Measurements from ENCODE around the gene NRM.

Gene NRM

GRCh38 chr6:30725713-30726505 is 35.1 kb upstream of the NRM start:
- H3K9me3 ChIP-seq (ENCODE audit: control insufficient read depth, insufficient read depth, low read depth, low read length) = no peaks in the 10 kb centered on the region
- peaks cover 15 to 77% of the 10 kb centered on the region in 2 experiments for H3K36me3 ChIP-seq (ENCODE audit: control insufficient read depth in 2 of 2, insufficient read depth in 1 of 2, low read length in 2 of 2)
- peak overlapping the region; percentile 38 for H3K27ac ChIP-seq (ENCODE audit: extremely low read depth, low read depth, low read length)
- CTCF ChIA-PET = interaction anchor here (0.5 to 18.7 kb wide), 5 partner anchors 24 to 361 kb away, joined by 3 to 692 read pairs (median 4); partner anchors contain the start of gene DHX16
- POLR2A ChIA-PET = interaction anchor here (0.6 to 10.1 kb wide), 15 partner anchors 9 to 157 kb away, joined by 3 to 235 read pairs (median 4); partner anchors contain the start of genes DHX16, FLOT1, IER3 and MDC1
- H3K4me1 ChIP-seq (ENCODE audit: control insufficient read depth, insufficient read depth, low read length) = peaks cover 4% of the 10 kb centered on the region
- H3K4me3 ChIP-seq (ENCODE audit: low read depth, low read length) = no peak overlapping the region
- TF ChIP-seq, protein P1, sequence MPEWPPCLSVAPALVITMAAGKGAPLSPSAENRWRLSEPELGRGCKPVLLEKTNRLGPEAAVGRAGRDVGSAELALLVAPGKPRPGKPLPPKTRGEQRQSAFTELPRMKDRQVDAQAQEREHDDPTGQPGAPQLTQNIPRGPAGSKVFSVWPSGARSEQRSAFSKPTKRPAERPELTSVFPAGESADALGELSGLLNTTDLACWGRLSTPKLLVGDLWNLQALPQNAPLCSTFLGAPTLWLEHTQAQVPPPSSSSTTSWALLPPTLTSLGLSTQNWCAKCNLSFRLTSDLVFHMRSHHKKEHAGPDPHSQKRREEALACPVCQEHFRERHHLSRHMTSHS (tag by site-specific recombination; IDR thresholded peaks at IDR 0.05) = no peak
- no peak for TF ChIP-seq ZFP69B (tag by site-specific recombination; IDR thresholded peaks at IDR 0.05)
- peak; percentile 74; the same call in 1 of the 2 replicates for TF ChIP-seq ZFP37 (tag by site-specific recombination; IDR thresholded peaks at IDR 0.05)
- TF ChIP-seq ZNF24 (tag by site-specific recombination; IDR thresholded peaks at IDR 0.05) = peak; percentile 19; the same call in 1 of the 2 replicates
- TF ChIP-seq, protein P2, sequence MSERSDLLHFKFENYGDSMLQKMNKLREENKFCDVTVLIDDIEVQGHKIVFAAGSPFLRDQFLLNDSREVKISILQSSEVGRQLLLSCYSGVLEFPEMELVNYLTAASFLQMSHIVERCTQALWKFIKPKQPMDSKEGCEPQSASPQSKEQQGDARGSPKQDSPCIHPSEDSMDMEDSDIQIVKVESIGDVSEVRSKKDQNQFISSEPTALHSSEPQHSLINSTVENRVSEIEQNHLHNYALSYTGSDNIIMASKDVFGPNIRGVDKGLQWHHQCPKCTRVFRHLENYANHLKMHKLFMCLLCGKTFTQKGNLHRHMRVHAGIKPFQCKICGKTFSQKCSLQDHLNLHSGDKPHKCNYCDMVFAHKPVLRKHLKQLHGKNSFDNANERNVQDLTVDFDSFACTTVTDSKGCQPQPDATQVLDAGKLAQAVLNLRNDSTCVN (tag by site-specific recombination; optimal IDR thresholded peaks at IDR 0.05) = no peak
- peak; percentile 25; the same call in 1 of the 2 replicates for TF ChIP-seq ZSCAN30 (tag by site-specific recombination; IDR thresholded peaks at IDR 0.05)
- TF ChIP-seq IKZF3 (tag by site-specific recombination; IDR thresholded peaks at IDR 0.05) = peak; percentile 65; the same call in 1 of the 2 replicates
- peak; percentile 11; the same call in 1 of the 2 replicates for TF ChIP-seq GLIS2 (tag by site-specific recombination; IDR thresholded peaks at IDR 0.05)
- TF ChIP-seq KLF7 (tag by site-specific recombination; IDR thresholded peaks at IDR 0.05; ENCODE audit: borderline replicate concordance) = no peak
- TF ChIP-seq ZNF555 (tag by site-specific recombination; conservative IDR thresholded peaks at IDR 0.05) = no peak
- peak; percentile 97 for TF ChIP-seq ZNF600 (tag by site-specific recombination; IDR thresholded peaks at IDR 0.05)
- TF ChIP-seq, protein P3, sequence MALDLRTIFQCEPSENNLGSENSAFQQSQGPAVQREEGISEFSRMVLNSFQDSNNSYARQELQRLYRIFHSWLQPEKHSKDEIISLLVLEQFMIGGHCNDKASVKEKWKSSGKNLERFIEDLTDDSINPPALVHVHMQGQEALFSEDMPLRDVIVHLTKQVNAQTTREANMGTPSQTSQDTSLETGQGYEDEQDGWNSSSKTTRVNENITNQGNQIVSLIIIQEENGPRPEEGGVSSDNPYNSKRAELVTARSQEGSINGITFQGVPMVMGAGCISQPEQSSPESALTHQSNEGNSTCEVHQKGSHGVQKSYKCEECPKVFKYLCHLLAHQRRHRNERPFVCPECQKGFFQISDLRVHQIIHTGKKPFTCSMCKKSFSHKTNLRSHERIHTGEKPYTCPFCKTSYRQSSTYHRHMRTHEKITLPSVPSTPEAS (tag by site-specific recombination; IDR thresholded peaks at IDR 0.05) = 0 out of 2 replicates have a peak, but pooled peaks have one; percentile 5
- TF ChIP-seq ZEB2 (tag by site-specific recombination; IDR thresholded peaks at IDR 0.05) = peak; percentile 58
- peak; percentile 35 for TF ChIP-seq GLIS1 (tag by site-specific recombination; IDR thresholded peaks at IDR 0.05)
- no peak for TF ChIP-seq ZNF132 (tag by site-specific recombination; IDR thresholded peaks at IDR 0.05; ENCODE audit: borderline replicate concordance)
- TF ChIP-seq GFI1B (tag by site-specific recombination; IDR thresholded peaks at IDR 0.05) = no peak
- TF ChIP-seq ZNF518A (tag by site-specific recombination; conservative IDR thresholded peaks at IDR 0.05; ENCODE audit: low read depth) = no peak
- TF ChIP-seq ZSCAN5A (tag by site-specific recombination; IDR thresholded peaks at IDR 0.05) = no peak
- TF ChIP-seq, protein P4, sequence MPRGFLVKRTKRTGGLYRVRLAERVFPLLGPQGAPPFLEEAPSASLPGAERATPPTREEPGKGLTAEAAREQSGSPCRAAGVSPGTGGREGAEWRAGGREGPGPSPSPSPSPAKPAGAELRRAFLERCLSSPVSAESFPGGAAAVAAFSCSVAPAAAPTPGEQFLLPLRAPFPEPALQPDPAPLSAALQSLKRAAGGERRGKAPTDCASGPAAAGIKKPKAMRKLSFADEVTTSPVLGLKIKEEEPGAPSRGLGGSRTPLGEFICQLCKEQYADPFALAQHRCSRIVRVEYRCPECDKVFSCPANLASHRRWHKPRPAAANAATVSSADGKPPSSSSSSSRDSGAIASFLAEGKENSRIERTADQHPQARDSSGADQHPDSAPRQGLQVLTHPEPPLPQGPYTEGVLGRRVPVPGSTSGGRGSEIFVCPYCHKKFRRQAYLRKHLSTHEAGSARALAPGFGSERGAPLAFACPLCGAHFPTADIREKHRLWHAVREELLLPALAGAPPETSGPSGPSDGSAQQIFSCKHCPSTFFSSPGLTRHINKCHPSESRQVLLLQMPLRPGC (tag by site-specific recombination; IDR thresholded peaks at IDR 0.05) = 0 out of 2 replicates have a peak, but pooled peaks have one; percentile 20
- TF ChIP-seq ZNF433 (tag by site-specific recombination; IDR thresholded peaks at IDR 0.05; ENCODE audit: low read depth) = no peak
- peak; percentile 26; the same call in 1 of the 2 replicates for TF ChIP-seq ZNF10 (tag by site-specific recombination; IDR thresholded peaks at IDR 0.05)
- TF ChIP-seq ZBTB17 (tag by site-specific recombination; IDR thresholded peaks at IDR 0.05) = peak; percentile 82; the same call in 1 of the 2 replicates
